ENCODE measurements around the gene DNAAF6.

Gene DNAAF6

GRCh38 chrX:107227780-107228485 lies 21.5 kb downstream of the DNAAF6 start:
- Mint-ChIP-seq H3K27ac (no peak overlapping the region), H3K36me3 (no peaks in the 10 kb centered on the region), H3K4me1 (ENCODE audit: low read depth) (no peaks in the 10 kb centered on the region), H3K27me3 (no peaks in the 10 kb centered on the region), H3K4me3 (no peak overlapping the region), H3K9me3 (ENCODE audit: low read depth) (no peaks in the 10 kb centered on the region)

DNA sequence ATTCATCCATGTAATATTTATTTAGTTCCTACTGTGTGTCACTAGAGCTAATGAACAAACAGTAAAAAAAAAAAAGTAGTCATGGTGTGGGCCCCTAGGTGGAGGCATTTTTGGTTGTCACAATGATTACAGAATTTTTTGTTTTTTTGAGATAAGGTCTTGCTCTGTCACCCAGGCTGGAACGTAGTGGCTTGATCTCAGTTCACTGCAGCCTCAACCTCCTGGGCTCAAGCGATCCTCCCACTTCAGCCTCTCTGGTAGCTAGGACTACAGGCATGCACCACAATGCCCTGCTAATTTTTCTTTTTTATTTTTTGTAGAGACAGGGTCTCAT lies 22.0 kb downstream of the DNAAF6 start:
- H3K27me3 Mint-ChIP-seq: no peaks in the 10 kb centered on the region
- H3K4me3 Mint-ChIP-seq: no peak overlapping the region
- H3K9me3 Mint-ChIP-seq (ENCODE audit: low read depth): no peaks in the 10 kb centered on the region
- H3K36me3 Mint-ChIP-seq: no peaks in the 10 kb centered on the region
- H3K4me1 Mint-ChIP-seq (ENCODE audit: low read depth): no peaks in the 10 kb centered on the region
- no peak overlapping the region for H3K27ac Mint-ChIP-seq

GRCh38 chrX:107272431-107272921 lies 66.1 kb downstream of the DNAAF6 start:
- Mint-ChIP-seq H3K27ac (no peak overlapping the region), H3K4me3 (peak overlapping the region; percentile 5), H3K9me3 (ENCODE audit: low read depth) (no peaks in the 10 kb centered on the region), H3K36me3 (no peaks in the 10 kb centered on the region), H3K4me1 (ENCODE audit: low read depth) (peaks cover 5% of the 10 kb centered on the region), H3K27me3 (peaks cover 6% of the 10 kb centered on the region)

- no peak overlapping the region for H3K27ac Mint-ChIP-seq
- no peak overlapping the region for H3K4me3 Mint-ChIP-seq
- peaks cover 5% of the 10 kb centered on the region for H3K4me1 Mint-ChIP-seq (ENCODE audit: low read depth)
- H3K9me3 Mint-ChIP-seq (ENCODE audit: low read depth): no peaks in the 10 kb centered on the region
- peaks cover 6% of the 10 kb centered on the region for H3K27me3 Mint-ChIP-seq
- H3K36me3 Mint-ChIP-seq: no peaks in the 10 kb centered on the region
Observed at GRCh38 chrX:107273795-107274194, 67.4 kb downstream of the DNAAF6 start.

DNA sequence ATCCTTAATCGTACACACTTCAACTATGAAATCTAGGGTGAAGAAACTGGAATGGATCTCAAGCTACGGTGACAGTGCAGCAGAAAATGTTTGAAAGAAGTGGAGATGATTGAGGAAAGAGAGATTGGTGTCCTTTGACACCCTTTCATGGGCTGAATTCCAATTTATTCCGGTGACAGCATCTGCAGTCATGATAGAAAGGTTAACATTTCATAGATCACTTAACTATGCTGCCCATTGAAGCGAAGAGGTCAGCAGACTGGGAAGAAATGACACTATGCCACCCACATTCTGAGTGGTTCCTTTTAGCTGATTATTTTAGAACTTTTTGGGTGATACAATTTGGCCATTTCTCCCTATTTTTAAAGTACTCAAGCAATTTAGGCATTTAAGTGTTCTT lies 82.3 kb downstream of the DNAAF6 start:
- H3K9me3 Mint-ChIP-seq (ENCODE audit: low read depth): no peaks in the 10 kb centered on the region
- H3K27ac Mint-ChIP-seq: no peak overlapping the region
- no peaks in the 10 kb centered on the region for H3K4me1 Mint-ChIP-seq (ENCODE audit: low read depth)
- peaks cover 3% of the 10 kb centered on the region for H3K27me3 Mint-ChIP-seq
- H3K4me3 Mint-ChIP-seq: no peak overlapping the region
- H3K36me3 Mint-ChIP-seq: no peaks in the 10 kb centered on the region

- Mint-ChIP-seq H3K27me3 (peaks cover 3% of the 10 kb centered on the region), H3K36me3 (no peaks in the 10 kb centered on the region), H3K4me3 (no peak overlapping the region), H3K9me3 (ENCODE audit: low read depth) (no peaks in the 10 kb centered on the region), H3K4me1 (ENCODE audit: low read depth) (no peaks in the 10 kb centered on the region), H3K27ac (no peak overlapping the region)
Observed at GRCh38 chrX:107290019-107290418, 83.6 kb downstream of the DNAAF6 start.

- Mint-ChIP-seq H3K27me3 (peaks cover 6% of the 10 kb centered on the region), H3K4me1 (ENCODE audit: low read depth) (no peaks in the 10 kb centered on the region), H3K36me3 (no peaks in the 10 kb centered on the region), H3K9me3 (ENCODE audit: low read depth) (no peaks in the 10 kb centered on the region), H3K4me3 (no peak overlapping the region), H3K27ac (no peak overlapping the region)
Observed at GRCh38 chrX:107293056-107293455, 86.6 kb downstream of the DNAAF6 start.
